CD4-positive, alpha-beta T cell (primary cell): Measurements from ENCODE around the gene ACMSD. TPM values are rescaled to one million over a fixed set of nuclear protein-coding genes. Genes with fewer than 3 reads are reported as not detected.

Experiments
- ATAC-seq: fragments of 200-7000 bp; cut with Tn5 transposase; one replicate; pipeline ENCODE4 v1.10.0; 2022; ENCODE audit warnings: mild to moderate bottlenecking; ENCODE audit not compliant: poor library complexity
- CTCF ChIA-PET: fragments of 350-600 bp; sonication (Branson Sonifier 250); formaldehyde crosslinking; loops from one replicate; lab custom pipeline; 2021; ENCODE audit warnings: antibody characterized with exemption, inconsistent platforms; lab: Charles Lee
- POLR2A ChIA-PET: fragments of 350-600 bp; sonication (Branson Sonifier 250); formaldehyde crosslinking; loops from one replicate; lab custom pipeline; 2021; ENCODE audit warnings: antibody characterized with exemption, inconsistent platforms; lab: Charles Lee
- DNase-seq, 14 experiments: peaks; one replicate each; pipeline ENCODE4 v3.0.0-alpha.2; 2013 to 2020; ENCODE audit warnings: mixed read lengths in 2 of 14
- H3K27ac ChIP-seq, 2 donors: one replicate each; pipeline versions ENCODE4 v1.5.1 to v1.7.0; 2013; ENCODE audit warnings: low read length in 2 of 2, low read depth in 1 of 2, mild to moderate bottlenecking in 1 of 2
- H3K27me3 ChIP-seq, 2 experiments: 1 replicate in 1 of 2; 2 replicates in 1 of 2; pipeline versions ENCODE4 v1.6.1 to v1.7.0; 2013; ENCODE audit warnings: low read length in 2 of 2, control low read depth in 1 of 2, mild to moderate bottlenecking in 1 of 2, moderate library complexity in 1 of 2; ENCODE audit not compliant: insufficient read depth in 2 of 2, control insufficient read depth in 1 of 2
- H3K36me3 ChIP-seq: one replicate; pipeline ENCODE4 v1.6.1; 2013; ENCODE audit warnings: low read length, control low read depth; ENCODE audit not compliant: insufficient read depth
- H3K4me1 ChIP-seq: one replicate; pipeline ENCODE4 v1.6.1; 2013; ENCODE audit warnings: low read length, control low read depth; ENCODE audit not compliant: insufficient read depth
- H3K4me3 ChIP-seq: one replicate; pipeline ENCODE4 v1.5.1; 2013; ENCODE audit warnings: mild to moderate bottlenecking, low read length, moderate library complexity
- H3K9me3 ChIP-seq, 2 experiments: 1 replicate in 1 of 2; 2 replicates in 1 of 2; pipeline versions ENCODE4 v1.6.1 to v1.7.0; 2013; ENCODE audit warnings: low read length in 2 of 2, mild to moderate bottlenecking in 2 of 2, control low read depth in 1 of 2, moderate library complexity in 1 of 2; ENCODE audit not compliant: control insufficient read depth in 1 of 2, insufficient read depth in 1 of 2
- H3K27ac Mint-ChIP-seq: one replicate; pipeline ENCODE4 v1.8.0; 2020; ENCODE audit warnings: mixed read lengths
- H3K27me3 Mint-ChIP-seq: one replicate; pipeline ENCODE4 v1.8.0; 2021; ENCODE audit warnings: mixed read lengths
- H3K36me3 Mint-ChIP-seq: one replicate; pipeline ENCODE4 v1.8.0; 2021; ENCODE audit warnings: low read depth, mixed read lengths
- H3K4me1 Mint-ChIP-seq: one replicate; pipeline ENCODE4 v1.8.0; 2021; ENCODE audit warnings: low read depth, mixed read lengths
- H3K4me3 Mint-ChIP-seq: one replicate; pipeline ENCODE4 v1.8.0; 2020; ENCODE audit warnings: mild to moderate bottlenecking, mixed read lengths
- H3K9me3 Mint-ChIP-seq: one replicate; pipeline ENCODE4 v1.8.0; 2020; ENCODE audit warnings: mixed read lengths
- CTCF ChIP-seq: fragments of 200-600 bp; IDR thresholded peaks from one replicate; pipeline ENCODE4 v1.8.0; 2022; ENCODE audit warnings: antibody characterized with exemption, mild to moderate bottlenecking
- intact Hi-C, 2 experiments: fragments of 100-400 bp; cut with DNase I in 1 of 2; cut with micrococcal nuclease in 1 of 2; formaldehyde crosslinking; loops; one replicate each; pipeline versions ENCODE4 v1.15.1 to v1.9.0; 2023 to 2025; cut with DNase I, micrococcal nuclease
- total RNA-seq, 174 experiments: library from RNA in 2 of 174; stranded (reverse) in 2 of 174; gene quantifications; one replicate each; pipeline ENCODE4 v1.2.3 and lab custom pipeline; 2021 to 2026

Gene ACMSD
- total RNA-seq, 2 experiments from 2014 or later: not detected

DNA sequence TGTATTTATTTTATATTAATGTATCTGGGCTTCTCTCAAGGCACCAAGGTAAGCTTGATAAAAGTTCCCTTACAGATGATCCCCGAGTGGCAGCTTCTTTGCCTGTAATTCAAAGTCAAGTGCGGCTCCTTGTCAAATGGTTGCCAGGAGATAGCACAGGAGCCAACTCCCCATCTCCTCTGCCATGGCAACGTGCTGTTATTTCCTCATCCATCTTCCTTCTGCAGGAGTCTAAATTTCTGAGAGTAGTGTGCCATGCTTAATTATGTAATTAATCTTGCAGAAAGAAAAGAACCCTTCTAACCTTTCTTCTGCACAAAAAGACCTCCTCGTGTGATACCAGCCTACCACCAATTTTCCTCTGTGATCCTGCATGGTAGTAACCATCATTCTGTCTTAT, 46.2 kb upstream of the ACMSD start:
- Histone ChIP-seq H3K27ac (no peak overlapping the region), H3K36me3 (no peaks in the 10 kb centered on the region), H3K27me3 (peaks cover 0 to 7% of the 10 kb centered on the region in 2 experiments), H3K4me1 (no peaks in the 10 kb centered on the region), H3K9me3 (no peaks in the 10 kb centered on the region), H3K4me3 (no peak overlapping the region)
- no peak for ATAC-seq
- DNase-seq: no peak
- POLR2A ChIA-PET: no interaction called here
- Mint-ChIP-seq H3K4me1 (no peaks in the 10 kb centered on the region), H3K9me3 (no peaks in the 10 kb centered on the region), H3K27me3 (peaks cover 7% of the 10 kb centered on the region), H3K36me3 (no peaks in the 10 kb centered on the region), H3K27ac (no peak overlapping the region), H3K4me3 (no peak overlapping the region)
- no peak for TF ChIP-seq CTCF
- CTCF ChIA-PET: no interaction called here
- intact Hi-C loops: no loop called here

DNA sequence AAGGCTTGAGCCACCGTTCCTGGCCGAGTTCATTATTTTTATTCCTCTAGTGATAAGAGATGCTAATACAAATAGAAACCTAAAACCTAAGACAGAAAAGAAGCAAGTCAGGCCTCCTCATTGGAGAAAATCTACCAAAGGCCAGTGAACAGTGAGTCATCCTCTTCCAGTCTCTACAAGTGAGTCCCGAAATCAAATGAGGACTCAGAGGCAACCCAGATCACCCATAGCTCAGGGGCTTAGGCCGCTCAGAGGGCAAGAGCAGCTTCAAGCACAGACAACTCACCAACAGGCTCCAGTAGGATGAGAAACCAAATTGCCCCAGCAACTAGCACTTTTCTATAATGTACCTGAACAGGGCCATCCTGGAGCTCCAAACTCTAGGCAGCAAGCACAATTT, 42.7 kb upstream of the ACMSD start:
- ChIA-PET POLR2A (no interaction called here), CTCF (no interaction called here)
- intact Hi-C loops: no loop called here
- no peak for ATAC-seq
- no peak for TF ChIP-seq CTCF
- no peaks in the 10 kb centered on the region for H3K4me1 ChIP-seq
- DNase-seq: no peak
- no peak overlapping the region for H3K4me3 ChIP-seq
- no peaks in the 10 kb centered on the region for H3K4me1 Mint-ChIP-seq
- peaks cover 0 to 5% of the 10 kb centered on the region in 2 experiments for H3K27me3 ChIP-seq
- H3K36me3 ChIP-seq: no peaks in the 10 kb centered on the region
- H3K9me3 Mint-ChIP-seq: no peaks in the 10 kb centered on the region
- no peak overlapping the region for H3K4me3 Mint-ChIP-seq
- no peak overlapping the region for H3K27ac ChIP-seq
- H3K36me3 Mint-ChIP-seq: no peaks in the 10 kb centered on the region
- H3K27ac Mint-ChIP-seq: no peak overlapping the region
- peaks cover 4% of the 10 kb centered on the region for H3K27me3 Mint-ChIP-seq
- no peaks in the 10 kb centered on the region for H3K9me3 ChIP-seq

GRCh38 chr2:134796373-134796772, 42.0 kb upstream of the ACMSD start:
- ChIA-PET POLR2A (no interaction called here), CTCF (no interaction called here)
- DNase-seq: no peak
- Mint-ChIP-seq H3K36me3 (no peaks in the 10 kb centered on the region), H3K4me3 (no peak overlapping the region), H3K27me3 (peaks cover 4% of the 10 kb centered on the region), H3K9me3 (no peaks in the 10 kb centered on the region), H3K27ac (no peak overlapping the region), H3K4me1 (no peaks in the 10 kb centered on the region)
- no peak overlapping the region for H3K27ac ChIP-seq
- H3K36me3 ChIP-seq: no peaks in the 10 kb centered on the region
- intact Hi-C loops: no loop called here
- no peak for ATAC-seq
- H3K4me1 ChIP-seq: no peaks in the 10 kb centered on the region
- H3K27me3 ChIP-seq: peaks cover 0 to 5% of the 10 kb centered on the region in 2 experiments
- no peak overlapping the region for H3K4me3 ChIP-seq
- no peak for TF ChIP-seq CTCF
- peaks cover 0 to 3% of the 10 kb centered on the region in 2 experiments for H3K9me3 ChIP-seq
